ENCODE results near the gene MAN2C1. TPM values are rescaled to one million over a fixed set of nuclear protein-coding genes. Genes with fewer than 3 reads are reported as not detected.
"Not testable (repeated sequence)": the region's sequence is repeated elsewhere in the genome, so short reads cannot be mapped to it uniquely, and the experiment has no call there.

Gene MAN2C1
- total RNA-seq, 1 donor = 92.6 TPM

DNA sequence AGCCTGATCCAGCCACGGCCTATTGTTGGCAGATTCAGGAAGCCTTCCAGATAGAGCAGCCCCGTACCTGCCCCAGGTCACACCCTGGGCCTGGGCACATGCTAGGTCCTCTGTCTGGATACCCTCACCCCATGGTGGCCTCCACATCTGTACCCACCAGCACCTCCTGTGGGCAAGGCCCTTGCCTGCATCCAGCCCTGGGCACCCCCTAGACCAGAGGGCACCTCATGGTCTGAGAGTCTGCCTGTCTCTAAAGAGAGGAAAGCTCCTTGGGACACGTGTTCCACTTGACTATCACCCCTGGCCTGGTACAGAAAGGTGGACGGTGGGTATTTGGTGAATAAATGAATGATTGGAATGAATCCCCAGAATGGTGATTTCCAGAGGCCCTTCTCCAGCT, 41.4 kb downstream of the MAN2C1 start:
- no peak for TF ChIP-seq CTCF (IDR thresholded peaks at IDR 0.05; ENCODE audit: insufficient read depth, low read length)
- H3K4me3 ChIP-seq (ENCODE audit: low read depth, low read length) = no peak overlapping the region
- no peak for DNase-seq (ENCODE audit: low read depth)

GRCh38 chr15:75325922-75326321, 42.5 kb downstream of the MAN2C1 start:
- TF ChIP-seq CTCF (IDR thresholded peaks at IDR 0.05; ENCODE audit: insufficient read depth, low read length) = no peak
- no peak for DNase-seq (ENCODE audit: low read depth)
- H3K4me3 ChIP-seq (ENCODE audit: low read depth, low read length) = no peak overlapping the region

- no peak for DNase-seq (ENCODE audit: low read depth)
- no peak for TF ChIP-seq CTCF (IDR thresholded peaks at IDR 0.05; ENCODE audit: insufficient read depth, low read length)
These were observed 46.7 kb downstream of the MAN2C1 start for GRCh38 chr15:75321711-75322110.

GRCh38 chr15:75319231-75319897, 49.0 kb downstream of the MAN2C1 start:
- not testable (repeated sequence) for H3K4me3 ChIP-seq (ENCODE audit: low read depth, low read length)
- DNase-seq (ENCODE audit: low read depth) = peak; percentile 7

More at GRCh38 chr15:75321711-75322110, 46.7 kb downstream of the MAN2C1 start:
- no peak overlapping the region for H3K4me3 ChIP-seq (ENCODE audit: low read depth, low read length)

DNA sequence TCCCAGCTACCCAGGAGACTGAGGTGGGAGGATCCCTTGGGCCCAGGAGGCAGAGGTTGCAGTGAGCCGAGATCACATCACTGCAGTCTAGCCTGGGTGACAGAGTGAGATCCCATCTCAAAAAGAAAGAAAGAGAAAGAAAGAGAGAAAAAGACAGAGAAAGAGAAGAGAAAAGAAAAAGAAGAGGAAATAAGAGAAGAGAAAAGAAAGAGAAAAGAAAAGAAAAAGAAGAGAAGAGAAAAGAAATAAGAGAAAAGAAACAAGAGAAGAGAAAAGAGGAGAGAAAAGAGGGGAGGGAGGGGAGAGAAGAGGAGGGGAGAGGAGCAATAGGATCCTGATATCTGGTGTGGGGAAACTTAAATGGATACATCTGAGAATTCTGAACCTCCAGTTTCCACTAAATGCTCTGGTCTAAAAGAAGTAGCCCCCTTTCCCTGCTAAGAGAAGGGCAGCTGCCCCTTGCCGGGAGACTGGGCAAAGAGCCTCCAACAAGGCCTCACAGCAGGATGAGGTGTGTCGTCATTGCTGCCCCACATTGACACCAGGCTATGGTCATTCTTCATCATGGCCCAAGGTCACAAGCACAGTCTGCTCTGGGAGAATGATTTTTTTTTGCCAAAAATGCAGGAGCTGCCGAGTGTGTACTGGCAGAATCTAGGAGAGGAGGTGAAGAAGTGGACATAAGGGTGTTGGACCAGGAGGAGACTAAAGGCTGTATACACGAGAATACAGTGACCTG, 53.7 kb downstream of the MAN2C1 start:
- TF ChIP-seq CTCF (IDR thresholded peaks at IDR 0.05; ENCODE audit: insufficient read depth, low read length) = no peak
- DNase-seq (ENCODE audit: low read depth) = no peak
- H3K4me3 ChIP-seq (ENCODE audit: low read depth, low read length) = no peak overlapping the region

DNA sequence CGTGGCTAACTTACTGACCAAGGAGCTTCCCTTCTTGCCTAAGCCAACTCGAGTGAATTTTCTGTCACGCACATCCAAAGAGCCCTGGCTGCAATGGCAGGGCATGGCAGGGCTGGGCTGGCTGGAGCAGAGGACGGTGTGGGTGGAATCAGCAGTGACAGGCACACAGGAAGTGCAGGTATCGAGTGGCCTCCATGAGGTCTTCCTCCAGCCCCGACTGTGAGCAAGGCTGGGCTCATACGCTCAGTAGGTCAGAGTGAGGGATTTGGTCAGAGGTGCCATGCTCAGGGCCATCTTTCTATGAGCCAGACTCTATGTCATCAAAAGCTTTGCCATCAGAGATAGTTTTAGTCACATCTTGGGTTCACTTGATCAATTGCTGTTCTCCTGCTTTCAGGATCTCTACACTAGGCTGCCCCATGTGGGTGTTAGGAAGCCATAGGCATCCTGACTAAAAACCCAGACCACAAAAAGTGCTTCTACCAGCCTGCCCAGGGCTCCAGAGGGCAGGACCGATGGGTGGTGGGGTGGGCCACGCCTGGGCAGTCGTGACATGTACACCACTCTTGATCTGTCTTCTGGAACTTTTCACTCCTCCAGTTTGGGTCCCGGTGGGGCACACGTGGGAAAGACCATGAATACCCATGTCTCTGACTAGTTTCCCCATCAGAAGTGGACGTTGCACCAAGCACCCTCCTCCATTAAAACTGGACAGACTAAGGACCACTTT, 55.1 kb downstream of the MAN2C1 start:
- no peak for TF ChIP-seq CTCF (IDR thresholded peaks at IDR 0.05; ENCODE audit: insufficient read depth, low read length)

DNA sequence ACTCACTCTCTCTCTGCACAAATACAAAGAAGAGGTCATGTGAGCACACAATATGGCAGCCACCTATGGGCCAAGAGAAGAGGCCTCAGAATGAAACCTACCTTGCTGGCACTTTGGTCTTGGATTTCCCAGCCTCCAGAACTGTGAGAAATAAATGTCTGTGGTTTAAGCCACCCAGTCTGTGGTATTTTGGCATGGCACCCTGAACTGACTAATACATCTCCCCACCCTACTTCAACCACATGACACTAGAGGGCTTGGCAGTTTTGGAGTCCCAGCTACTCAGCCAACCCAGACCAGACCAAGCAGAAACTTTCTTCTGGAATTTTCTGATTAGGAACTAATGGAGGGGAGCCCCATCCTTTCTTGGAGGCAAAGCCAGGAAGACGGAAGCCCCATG, 55.9 kb downstream of the MAN2C1 start:
- H3K4me3 ChIP-seq (ENCODE audit: low read depth, low read length) = not testable (repeated sequence)
- peak; percentile 73 for DNase-seq (ENCODE audit: low read depth)

More for the DNA sequence above, 55.1 kb downstream of the MAN2C1 start:
- no peak overlapping the region for H3K4me3 ChIP-seq (ENCODE audit: low read depth, low read length)
- no peak for DNase-seq (ENCODE audit: low read depth)

All from fibroblast of the aortic adventitia (primary cell).